Right lobe of liver (tissue), 5 donors: ENCODE results near the gene SDHAF2. TPM values are rescaled to one million over a fixed set of nuclear protein-coding genes. Genes with fewer than 3 reads are reported as not detected.

ENCODE experiments used
- small RNA-seq, 2 experiments: library from RNA; depleted of rRNA; stranded (forward); fragments of <200 nt; gene quantifications; one replicate each; pipeline ENCODE3, GENCODE V24; 2016
- total RNA-seq, 6 experiments: library from RNA; depleted of rRNA in 2 of 6; stranded (reverse); fragments of >200 nt in 2 of 6; fragmentation: NEBNext Ultra II Directional in 3 of 6; extraction: Animal tissue kit (Norgen Biotek cat#: 25700) in 3 of 6; gene quantifications; one replicate each; pipeline versions ENCODE4 v1.1.0 to v1.2.4, GENCODE V29; 2016 to 2023
- donor health status: DM: no; HTN: no; CAD: no.
- donor health status: DM: no; HTN: no; CAD: no.
- donor health status: DM: no; HTN: yes; CAD: no.
- donor health status: DM: no; HTN: yes; CAD: no.

Gene SDHAF2
- total RNA-seq, 6 experiments from 2014 or later, result 17.7 to 62.5 (median 23.3) TPM

Small RNAs within 50 kb of the gene (small RNA-seq; reads per million reads assigned to genes)
- 0 reads per million in 2 experiments for gene RN7SL23P

Other genes with a start within 250 kb of the SDHAF2 start
- gene PGA3, start 226.6 kb upstream of the SDHAF2 start, total RNA-seq, result under 1 TPM in 3 of 6 experiments, not detected in 3; 0.15 to 0.55 (median 0.23) TPM
- gene PGA4, start 207.8 kb upstream of the SDHAF2 start, total RNA-seq, result 1 to 10 TPM in 1 of 6 experiments, under 1 TPM in 3, not detected in 2; 0.15 to 1.5 (median 0.52) TPM
- under 1 TPM in 2 of 6 experiments, not detected in 4; 0.20 to 1.00 TPM for gene PGA5, start 188.9 kb upstream of the SDHAF2 start, total RNA-seq
- gene VWCE, start 134.8 kb upstream of the SDHAF2 start, total RNA-seq, result 10 to 100 TPM in 2 of 6 experiments, 1 to 10 TPM in 4; 2.3 to 37.1 (median 6.0) TPM
- 10 to 100 TPM; 70.9 to 94.5 (median 83.9) TPM for gene DDB1, start 97.0 kb upstream of the SDHAF2 start, total RNA-seq
- gene TKFC, start 96.9 kb upstream of the SDHAF2 start, total RNA-seq, result 100 to 1,000 TPM in 4 of 6 experiments, 10 to 100 TPM in 2; 36.6 to 216 (median 124) TPM
- 10 to 100 TPM; 25.6 to 41.8 (median 35.2) TPM for gene CYB561A3, start 68.2 kb upstream of the SDHAF2 start, total RNA-seq
- 10 to 100 TPM; 18.2 to 41.0 (median 26.4) TPM for gene TMEM138, start 67.8 kb upstream of the SDHAF2 start, total RNA-seq
- gene TMEM216, start 37.5 kb upstream of the SDHAF2 start, total RNA-seq, result 1 to 10 TPM; 1.7 to 3.9 (median 2.0) TPM
- 10 to 100 TPM; 16.7 to 52.0 (median 31.7) TPM for gene CPSF7, start 149 bp upstream of the SDHAF2 start, total RNA-seq
- gene LRRC10B, start 78.6 kb downstream of the SDHAF2 start, total RNA-seq, result not detected
- 10 to 100 TPM; 13.1 to 70.8 (median 31.6) TPM for gene SYT7, start 151.0 kb downstream of the SDHAF2 start, total RNA-seq